ENCODE measurements around the gene CD300A.

CD300A gene

DNA sequence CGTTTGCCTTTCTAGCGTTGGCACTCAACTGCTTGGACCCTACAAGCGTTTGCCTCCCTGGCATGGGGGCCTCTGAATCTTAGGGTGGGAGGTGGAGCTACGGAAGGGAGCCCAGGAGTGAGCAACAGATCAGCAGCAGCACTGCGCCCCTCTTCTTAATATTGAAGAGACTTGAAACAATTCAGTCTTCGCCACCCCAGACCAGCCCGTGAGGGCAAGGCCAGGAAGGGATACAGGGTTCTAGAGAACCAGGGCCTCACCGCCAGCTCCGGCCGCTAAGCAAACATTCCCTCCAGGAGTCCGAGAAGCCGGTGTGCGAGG is 36.1 kb upstream of the CD300A start:
- whole genome bisulfite sequencing (ENCODE audit: insufficient coverage, insufficient read length) = no CpG with 5 or more reads among the region's 13 CpGs
- no peak overlapping the region for H3K27ac ChIP-seq (ENCODE audit: low read length)
- H3K9me3 ChIP-seq (ENCODE audit: control insufficient read depth, insufficient read depth, low read length) = no peaks in the 10 kb centered on the region
- no peaks in the 10 kb centered on the region for H3K36me3 ChIP-seq (ENCODE audit: control insufficient read depth, insufficient read depth, low read length)
- no peak for DNase-seq (ENCODE audit: low read depth, low spot score)
- H3K4me1 ChIP-seq (ENCODE audit: control insufficient read depth, insufficient read depth, low read length) = peaks cover 18% of the 10 kb centered on the region
- peak overlapping the region; percentile 84; the same call in 1 of the 2 replicates for H3K4me3 ChIP-seq (ENCODE audit: low read length)
- H3K27me3 ChIP-seq (ENCODE audit: control insufficient read depth, insufficient read depth, low read length) = no peaks in the 10 kb centered on the region; the same call in 1 of the 2 replicates

DNA sequence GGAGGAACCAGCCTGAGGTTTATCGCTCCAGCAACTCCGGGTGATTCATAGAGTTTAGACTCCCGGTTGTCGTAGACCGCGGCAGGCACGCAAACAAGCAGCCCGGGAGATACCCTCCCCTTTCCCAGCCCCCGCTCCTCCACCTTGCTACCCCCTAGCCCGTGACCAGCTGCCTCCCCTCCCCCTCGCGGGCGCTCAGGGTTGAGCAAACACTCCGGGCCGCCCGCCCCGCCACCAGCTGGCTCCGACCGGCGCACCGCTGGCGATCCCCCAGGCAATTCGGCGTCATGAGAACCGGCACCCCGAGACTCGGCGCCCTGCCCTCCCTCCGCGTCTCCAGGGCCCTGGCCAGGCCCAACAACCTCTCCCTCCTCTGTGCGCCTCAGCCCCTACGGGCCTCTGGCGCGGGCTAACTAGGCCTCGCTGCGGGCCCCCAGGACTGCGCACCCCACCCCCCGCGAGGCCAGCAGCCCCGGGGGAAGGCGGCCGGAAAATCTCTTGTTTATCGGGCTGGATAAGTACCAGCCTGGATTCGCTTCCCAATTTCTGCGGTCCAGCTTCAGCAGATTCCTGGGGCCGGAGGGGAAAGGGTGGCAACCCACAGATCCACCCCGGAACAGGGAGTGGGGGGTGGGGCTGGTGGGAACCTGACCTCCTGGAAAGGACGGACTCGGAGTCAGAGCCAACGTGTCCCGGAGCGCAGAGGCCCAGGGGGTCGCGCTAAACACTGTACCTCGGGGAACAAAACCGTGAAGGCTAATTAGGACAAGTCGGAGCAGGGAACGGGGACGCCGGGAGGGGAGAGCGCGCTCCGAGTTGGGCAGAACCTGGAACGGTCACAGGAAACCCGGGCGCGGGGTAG is 35.5 kb upstream of the CD300A start:
- no peak for DNase-seq (ENCODE audit: low read depth, low spot score)
- Histone ChIP-seq H3K4me3 (ENCODE audit: low read length) (peak overlapping the region; percentile 84; the same call in 1 of the 2 replicates), H3K36me3 (ENCODE audit: control insufficient read depth, insufficient read depth, low read length) (no peaks in the 10 kb centered on the region), H3K27ac (ENCODE audit: low read length) (no peak overlapping the region), H3K27me3 (ENCODE audit: control insufficient read depth, insufficient read depth, low read length) (no peaks in the 10 kb centered on the region; the same call in 1 of the 2 replicates), H3K9me3 (ENCODE audit: control insufficient read depth, insufficient read depth, low read length) (no peaks in the 10 kb centered on the region), H3K4me1 (ENCODE audit: control insufficient read depth, insufficient read depth, low read length) (peaks cover 18% of the 10 kb centered on the region)
- no CpG with 5 or more reads among the region's 67 CpGs for WGBS (ENCODE audit: insufficient coverage, insufficient read length)

- H3K4me3 ChIP-seq (ENCODE audit: low read length) = peak within 1 kb of the TSS; percentile 84
- no peaks in the 10 kb centered on the region for H3K36me3 ChIP-seq (ENCODE audit: control insufficient read depth, insufficient read depth, low read length)
- no peak within 1 kb of the TSS for H3K27ac ChIP-seq (ENCODE audit: low read length)
- H3K27me3 ChIP-seq (ENCODE audit: control insufficient read depth, insufficient read depth, low read length) = no peaks in the 10 kb centered on the region; the same call in 1 of the 2 replicates
- peaks cover 18% of the 10 kb centered on the region for H3K4me1 ChIP-seq (ENCODE audit: control insufficient read depth, insufficient read depth, low read length)
- no CpG with 5 or more reads among the region's 81 CpGs for WGBS (ENCODE audit: insufficient coverage, insufficient read length)
- H3K9me3 ChIP-seq (ENCODE audit: control insufficient read depth, insufficient read depth, low read length) = no peaks in the 10 kb centered on the region
- no peak for DNase-seq (ENCODE audit: low read depth, low spot score)
These were observed 34.6 kb upstream of the CD300A start, which contains the start of gene GPRC5C for GRCh38 chr17:74431568-74432423. GPRC5C (plus strand) TSS chr17:74432088; CDS start chr17:74439777, 7,689 bp downstream.

DNA sequence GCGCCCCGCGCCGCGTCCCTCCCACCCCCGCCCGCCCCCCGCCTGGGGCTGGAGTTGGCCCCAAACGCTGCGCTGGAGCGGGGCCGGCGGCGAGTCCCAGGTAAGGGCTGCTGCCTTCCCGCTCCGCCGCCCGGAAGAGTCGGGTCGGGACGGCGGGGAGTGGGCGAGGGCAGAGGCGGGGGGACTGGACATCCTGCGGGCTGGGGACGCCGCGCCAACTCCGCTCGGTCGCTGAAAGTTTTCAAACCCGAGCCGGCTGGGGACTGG is 34.1 kb upstream of the CD300A start:
- H3K27ac ChIP-seq (ENCODE audit: low read length) = no peak overlapping the region
- peak overlapping the region; percentile 84 for H3K4me3 ChIP-seq (ENCODE audit: low read length)
- DNase-seq (ENCODE audit: low read depth, low spot score) = no peak
- H3K36me3 ChIP-seq (ENCODE audit: control insufficient read depth, insufficient read depth, low read length) = no peaks in the 10 kb centered on the region
- no peaks in the 10 kb centered on the region; the same call in 1 of the 2 replicates for H3K27me3 ChIP-seq (ENCODE audit: control insufficient read depth, insufficient read depth, low read length)
- WGBS (ENCODE audit: insufficient coverage, insufficient read length) = no CpG with 5 or more reads among the region's 33 CpGs
- peaks cover 13% of the 10 kb centered on the region for H3K4me1 ChIP-seq (ENCODE audit: control insufficient read depth, insufficient read depth, low read length)
- H3K9me3 ChIP-seq (ENCODE audit: control insufficient read depth, insufficient read depth, low read length) = no peaks in the 10 kb centered on the region

- WGBS (ENCODE audit: insufficient coverage, insufficient read length) = no CpG with 5 or more reads among the region's 23 CpGs
- H3K9me3 ChIP-seq (ENCODE audit: control insufficient read depth, insufficient read depth, low read length) = no peaks in the 10 kb centered on the region
- no peaks in the 10 kb centered on the region; the same call in 1 of the 2 replicates for H3K27me3 ChIP-seq (ENCODE audit: control insufficient read depth, insufficient read depth, low read length)
- no peak overlapping the region for H3K27ac ChIP-seq (ENCODE audit: low read length)
- H3K4me1 ChIP-seq (ENCODE audit: control insufficient read depth, insufficient read depth, low read length) = peaks cover 9% of the 10 kb centered on the region; the same call in 1 of the 2 replicates
- no peaks in the 10 kb centered on the region for H3K36me3 ChIP-seq (ENCODE audit: control insufficient read depth, insufficient read depth, low read length)
- no peak for DNase-seq (ENCODE audit: low read depth, low spot score)
- H3K4me3 ChIP-seq (ENCODE audit: low read length) = peak overlapping the region; percentile 84
These were observed 33.6 kb upstream of the CD300A start for GRCh38 chr17:74432766-74433391.

GRCh38 chr17:74433421-74434121 is 32.9 kb upstream of the CD300A start:
- Histone ChIP-seq H3K4me1 (ENCODE audit: control insufficient read depth, insufficient read depth, low read length) (peaks cover 9% of the 10 kb centered on the region; the same call in 1 of the 2 replicates), H3K36me3 (ENCODE audit: control insufficient read depth, insufficient read depth, low read length) (no peaks in the 10 kb centered on the region), H3K27ac (ENCODE audit: low read length) (no peak overlapping the region), H3K27me3 (ENCODE audit: control insufficient read depth, insufficient read depth, low read length) (no peaks in the 10 kb centered on the region; the same call in 1 of the 2 replicates), H3K9me3 (ENCODE audit: control insufficient read depth, insufficient read depth, low read length) (no peaks in the 10 kb centered on the region), H3K4me3 (ENCODE audit: low read length) (peak overlapping the region; percentile 2; the same call in 1 of the 2 replicates)
- no peak for DNase-seq (ENCODE audit: low read depth, low spot score)
- WGBS (ENCODE audit: insufficient coverage, insufficient read length) = no CpG with 5 or more reads among the region's 17 CpGs

DNA sequence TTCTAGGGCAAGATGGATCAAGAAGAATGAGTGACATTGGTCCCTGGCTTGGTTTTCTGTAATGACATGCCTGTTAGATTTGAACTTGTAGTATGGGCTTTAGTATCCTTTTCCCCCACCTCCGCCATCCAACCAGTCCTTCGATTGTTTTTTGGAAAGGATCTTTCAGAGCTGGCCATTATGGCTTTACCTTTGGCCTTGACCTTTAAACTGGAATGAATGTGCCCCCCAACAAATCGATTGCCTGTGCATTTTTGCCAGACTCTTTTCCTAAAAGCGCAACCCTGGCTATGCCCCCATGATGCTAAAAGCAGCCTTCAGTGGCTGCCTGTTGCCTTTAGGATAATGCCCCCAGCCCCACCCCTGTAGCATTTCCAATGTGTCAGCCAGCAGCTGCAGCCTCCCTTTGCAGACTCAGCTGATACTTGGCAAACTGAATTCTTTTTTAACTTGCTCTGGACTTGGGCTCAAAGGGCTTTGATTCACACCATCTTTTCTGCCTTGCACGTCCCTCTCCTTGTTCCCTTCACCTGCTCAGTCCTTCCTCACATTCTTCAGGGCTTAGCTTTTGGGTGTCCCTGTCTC is 30.6 kb upstream of the CD300A start:
- H3K36me3 ChIP-seq (ENCODE audit: control insufficient read depth, insufficient read depth, low read length) = peaks cover 3% of the 10 kb centered on the region; the same call in 1 of the 2 replicates
- no peak overlapping the region for H3K27ac ChIP-seq (ENCODE audit: low read length)
- H3K4me3 ChIP-seq (ENCODE audit: low read length) = no peak overlapping the region
- no CpG with 5 or more reads among the region's 5 CpGs for WGBS (ENCODE audit: insufficient coverage, insufficient read length)
- H3K27me3 ChIP-seq (ENCODE audit: control insufficient read depth, insufficient read depth, low read length) = no peaks in the 10 kb centered on the region; the same call in 1 of the 2 replicates
- DNase-seq (ENCODE audit: low read depth, low spot score) = no peak
- no peaks in the 10 kb centered on the region for H3K9me3 ChIP-seq (ENCODE audit: control insufficient read depth, insufficient read depth, low read length)
- peaks cover 7% of the 10 kb centered on the region; the same call in 1 of the 2 replicates for H3K4me1 ChIP-seq (ENCODE audit: control insufficient read depth, insufficient read depth, low read length)

DNA sequence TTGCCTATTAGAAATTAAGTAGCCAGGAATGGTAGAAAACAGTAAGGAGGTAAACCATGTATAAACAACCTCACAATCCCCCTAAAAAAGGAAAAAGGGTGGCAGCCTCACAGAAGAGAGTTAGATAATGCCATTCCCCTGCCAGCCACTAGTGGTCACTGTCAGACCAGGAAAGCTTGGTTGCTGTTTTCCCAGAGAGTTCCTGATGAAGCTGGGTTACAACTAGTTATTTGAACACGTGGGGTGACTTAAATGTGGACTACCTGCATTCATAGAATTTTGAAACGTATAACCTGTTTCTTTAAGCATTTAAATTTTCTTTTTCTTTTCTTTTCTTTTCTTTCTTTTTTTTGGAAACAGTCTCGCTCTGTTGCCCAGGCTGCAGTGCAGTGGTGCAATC is 28.7 kb upstream of the CD300A start:
- H3K27me3 ChIP-seq (ENCODE audit: control insufficient read depth, insufficient read depth, low read length) = no peaks in the 10 kb centered on the region
- peaks cover 3% of the 10 kb centered on the region; the same call in 1 of the 2 replicates for H3K36me3 ChIP-seq (ENCODE audit: control insufficient read depth, insufficient read depth, low read length)
- peaks cover 8% of the 10 kb centered on the region for H3K4me1 ChIP-seq (ENCODE audit: control insufficient read depth, insufficient read depth, low read length)
- no peaks in the 10 kb centered on the region for H3K9me3 ChIP-seq (ENCODE audit: control insufficient read depth, insufficient read depth, low read length)
- H3K4me3 ChIP-seq (ENCODE audit: low read length) = no peak overlapping the region
- no peak for DNase-seq (ENCODE audit: low read depth, low spot score)
- H3K27ac ChIP-seq (ENCODE audit: low read length) = no peak overlapping the region
- WGBS (ENCODE audit: insufficient coverage, insufficient read length) = no CpG with 5 or more reads among the region's 3 CpGs

GRCh38 chr17:74439691-74440567 is 26.5 kb upstream of the CD300A start:
- H3K27ac ChIP-seq (ENCODE audit: low read length) = no peak overlapping the region
- no peaks in the 10 kb centered on the region for H3K27me3 ChIP-seq (ENCODE audit: control insufficient read depth, insufficient read depth, low read length)
- peaks cover 3% of the 10 kb centered on the region; the same call in 1 of the 2 replicates for H3K4me1 ChIP-seq (ENCODE audit: control insufficient read depth, insufficient read depth, low read length)
- peaks cover 3% of the 10 kb centered on the region; the same call in 1 of the 2 replicates for H3K36me3 ChIP-seq (ENCODE audit: control insufficient read depth, insufficient read depth, low read length)
- no peak for DNase-seq (ENCODE audit: low read depth, low spot score)
- H3K9me3 ChIP-seq (ENCODE audit: control insufficient read depth, insufficient read depth, low read length) = no peaks in the 10 kb centered on the region
- no peak overlapping the region for H3K4me3 ChIP-seq (ENCODE audit: low read length)
- WGBS (ENCODE audit: insufficient coverage, insufficient read length) = no CpG with 5 or more reads among the region's 31 CpGs
